ENCODE measurements around the gene CFAP58.

Gene CFAP58

DNA sequence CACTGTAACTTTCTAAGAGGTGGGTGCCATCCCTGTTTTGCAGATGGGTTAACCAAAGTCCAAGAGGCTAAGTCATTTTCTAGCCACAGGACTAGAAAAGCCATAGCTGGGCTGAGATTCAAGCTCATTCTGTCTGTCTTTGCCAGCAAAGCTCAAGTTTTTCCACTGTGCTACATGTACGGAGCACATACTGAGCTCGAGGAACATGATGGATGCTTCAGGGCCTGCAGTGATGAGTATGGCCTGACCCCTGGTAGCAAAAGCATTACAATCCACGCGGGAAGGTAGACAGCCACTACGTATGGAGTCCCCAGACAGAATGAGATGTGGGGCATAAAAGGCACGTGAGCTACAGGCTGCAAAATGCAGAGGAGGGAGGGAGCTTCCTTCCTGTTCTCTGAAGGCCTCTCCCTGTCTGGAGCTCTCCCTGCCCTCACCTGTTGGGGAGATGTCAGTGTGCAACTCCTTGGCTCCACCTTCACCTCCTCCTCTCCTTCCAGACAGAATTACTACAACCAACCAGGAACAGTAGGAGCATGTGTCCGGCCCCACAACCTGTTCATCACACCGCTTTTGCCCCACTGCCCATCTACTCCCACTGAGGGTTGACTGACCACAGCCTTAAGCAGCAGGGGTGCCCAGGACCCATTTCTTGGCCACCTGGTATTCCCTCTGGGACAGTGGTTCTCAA, 31.8 kb upstream of the CFAP58 start:
- no peak for DNase-seq

DNA sequence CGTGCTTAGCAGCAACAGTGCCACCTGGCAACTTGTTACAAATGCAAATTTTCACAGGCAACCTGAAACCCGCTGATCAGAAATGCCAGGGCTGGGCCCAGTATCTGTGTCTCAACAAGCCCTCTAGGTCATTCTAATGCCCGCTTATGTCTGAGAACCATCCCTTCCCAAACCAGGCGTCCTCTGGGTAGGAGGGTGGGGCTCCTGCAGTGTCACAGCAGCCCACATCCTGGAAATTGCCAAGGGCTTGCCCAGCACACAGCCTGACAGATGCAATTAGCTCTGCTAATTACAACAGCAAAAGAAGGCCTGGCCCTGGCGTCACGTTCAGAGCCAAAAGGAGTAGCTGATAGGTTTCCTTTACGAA, 31.2 kb upstream of the CFAP58 start:
- no peak for DNase-seq

DNA sequence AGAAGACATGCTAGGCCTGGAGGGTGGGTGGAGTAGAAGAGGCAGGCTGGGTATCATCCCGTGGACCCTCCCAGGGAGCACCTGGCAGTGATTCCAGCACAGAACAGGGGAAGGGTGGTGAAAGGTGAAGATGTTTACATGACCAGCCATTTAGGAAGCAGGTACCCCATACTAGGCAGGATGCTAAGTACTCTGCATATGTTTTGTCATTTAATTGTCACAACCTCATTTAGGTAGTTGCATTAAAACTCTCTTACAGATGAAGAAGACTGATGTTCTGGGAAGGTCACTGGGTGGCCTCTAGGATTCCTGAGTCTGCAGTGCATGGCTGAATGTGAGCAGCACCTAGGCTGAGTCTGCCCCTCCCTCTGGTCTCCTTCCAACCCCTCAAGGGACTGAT, 30.5 kb upstream of the CFAP58 start:
- no peak for DNase-seq

DNA sequence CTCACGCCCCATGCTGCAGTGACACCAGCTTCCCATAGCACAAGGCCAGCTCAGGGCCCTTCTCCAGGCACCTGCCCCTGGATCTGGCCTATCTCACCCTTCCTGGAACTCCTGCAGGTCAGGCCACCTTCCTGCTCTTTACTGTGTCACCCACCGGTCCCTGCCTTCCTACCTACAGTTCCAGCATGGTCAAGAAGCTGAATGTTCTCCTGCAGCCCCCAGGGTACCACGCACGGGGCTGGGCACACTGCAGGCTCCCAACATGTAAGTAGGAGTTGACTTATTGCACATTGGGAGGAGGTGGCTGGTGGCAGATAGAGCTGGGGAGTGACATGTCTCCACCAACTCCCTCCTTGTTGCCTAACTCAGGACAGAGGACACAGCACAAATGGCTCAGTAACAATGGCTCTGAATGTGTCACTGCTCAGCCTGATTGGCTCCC, 29.9 kb upstream of the CFAP58 start:
- no peak for DNase-seq

DNA sequence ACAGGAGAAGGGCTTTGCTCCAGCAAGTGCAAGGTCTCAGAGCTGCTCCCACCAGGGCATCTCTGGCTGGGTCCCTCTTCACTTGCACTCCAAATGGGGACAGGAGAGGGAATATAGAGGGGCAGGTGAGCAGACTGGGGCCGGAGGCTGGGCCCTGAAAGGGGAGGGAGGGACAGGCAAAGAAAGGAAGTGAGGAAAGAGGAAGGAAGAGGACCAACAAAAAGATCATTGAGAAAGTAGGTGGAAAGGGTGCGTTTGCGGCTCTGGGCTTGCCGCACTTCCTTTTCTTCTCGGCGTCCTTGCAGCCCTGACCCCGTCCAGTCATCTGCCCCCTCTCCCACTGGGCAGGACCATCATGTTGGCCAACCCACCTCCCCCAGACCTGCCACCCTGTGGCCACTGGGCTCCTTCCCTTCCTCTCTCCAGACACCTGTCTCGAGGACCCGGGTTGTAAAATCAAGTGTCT, 29.4 kb upstream of the CFAP58 start:
- DNase-seq: peak in 2 of 14 donors; percentile 41 to 57

DNA sequence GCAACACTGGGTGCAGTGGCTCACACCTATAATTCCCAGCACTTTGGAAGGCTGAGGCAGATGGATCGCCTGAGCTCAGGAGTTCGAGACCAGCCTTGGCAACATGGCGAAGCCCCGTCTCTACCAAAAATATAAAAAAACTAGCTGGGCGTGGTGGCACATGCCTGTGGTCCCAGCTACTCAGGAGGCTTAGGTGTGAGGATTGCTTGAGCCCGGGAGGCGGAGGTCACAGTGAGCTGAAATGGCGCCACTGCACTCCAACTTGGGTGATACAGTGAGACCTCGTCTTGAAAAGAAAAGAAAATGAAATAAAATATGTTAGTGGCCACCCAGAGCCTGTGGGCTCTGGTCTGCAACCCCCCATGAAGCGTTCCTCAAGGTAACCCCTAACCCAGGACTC, 28.7 kb upstream of the CFAP58 start:
- no peak for DNase-seq

DNA sequence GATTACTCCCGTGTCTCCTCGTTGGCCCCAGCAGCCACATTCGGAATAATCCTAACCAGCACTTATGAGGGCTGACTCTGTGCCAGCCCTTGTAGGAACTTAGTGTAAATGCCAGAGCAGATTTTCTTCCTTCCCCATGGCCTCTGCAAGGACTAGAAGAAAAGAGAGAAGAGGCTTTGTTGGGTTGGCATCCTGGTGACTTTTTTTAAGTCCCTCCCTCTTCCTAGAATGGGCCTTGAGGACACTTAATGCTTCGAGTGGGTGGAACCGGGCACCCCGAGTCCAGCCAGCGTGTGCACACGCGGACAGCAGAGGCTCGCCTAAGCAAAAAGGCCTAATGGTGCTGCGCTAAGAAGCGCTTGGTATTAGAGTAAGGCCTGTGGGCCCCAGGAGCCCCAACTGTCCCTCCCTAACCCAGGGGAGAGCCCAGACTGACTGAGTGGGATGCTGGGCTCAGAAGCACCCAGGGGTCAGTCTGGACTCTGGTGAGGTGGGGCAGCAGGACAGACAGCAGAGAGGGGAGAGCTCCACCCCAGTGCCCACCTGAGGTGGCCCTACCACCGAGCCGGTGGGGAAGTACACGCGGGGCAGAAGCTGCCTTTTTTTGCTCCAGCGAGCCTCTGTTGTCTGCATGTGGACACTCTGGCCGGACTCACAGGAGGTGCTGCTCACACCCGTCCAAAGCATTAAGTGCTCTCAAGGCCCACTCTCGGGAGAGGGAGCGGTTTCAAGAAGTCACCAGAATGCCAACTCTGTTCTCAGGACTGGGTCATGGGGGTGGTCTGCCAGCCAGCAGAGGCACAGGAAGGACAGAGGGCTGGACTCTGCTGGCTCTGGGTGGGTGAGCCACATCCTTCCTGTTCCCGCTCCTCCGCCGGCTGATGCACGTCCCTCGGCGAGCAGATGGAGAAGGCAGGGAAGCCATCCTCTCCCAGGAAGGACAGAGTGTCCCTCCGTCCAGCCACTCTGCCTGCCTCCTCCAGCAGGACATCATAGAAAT, 27.9 kb upstream of the CFAP58 start:
- peak in 3 of 14 donors; percentile 21 to 48 (median 28) for DNase-seq

DNA sequence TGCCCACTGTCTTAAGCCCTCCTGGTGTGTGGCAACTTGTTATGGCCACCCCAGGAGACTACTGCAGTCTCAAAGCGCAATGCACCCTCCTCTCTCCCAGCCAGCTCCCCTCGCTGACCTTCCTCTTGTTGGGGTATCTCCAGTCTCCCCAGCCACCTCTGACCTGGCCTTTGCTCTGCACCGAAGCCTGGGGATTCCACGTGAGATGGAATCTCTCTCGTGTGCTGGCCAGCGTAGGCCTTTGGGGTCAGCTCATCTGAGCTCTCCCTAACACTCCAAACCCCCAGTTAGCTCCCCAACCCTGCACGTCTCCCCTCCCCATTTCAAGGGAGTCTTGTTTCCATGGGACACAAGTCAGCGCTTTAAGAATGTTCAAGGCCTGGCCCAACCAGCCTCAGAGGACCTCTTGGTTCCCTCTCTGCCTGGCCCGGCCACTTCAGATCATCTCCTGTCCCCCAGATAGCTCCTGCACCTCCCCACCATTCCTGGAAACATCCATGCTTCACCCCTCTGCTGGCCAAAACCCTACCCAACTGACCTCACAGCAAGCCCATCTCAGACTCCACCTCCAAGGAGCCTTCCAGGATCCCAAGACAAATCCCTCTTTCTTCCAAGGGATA, 26.5 kb upstream of the CFAP58 start:
- no peak for DNase-seq

DNA sequence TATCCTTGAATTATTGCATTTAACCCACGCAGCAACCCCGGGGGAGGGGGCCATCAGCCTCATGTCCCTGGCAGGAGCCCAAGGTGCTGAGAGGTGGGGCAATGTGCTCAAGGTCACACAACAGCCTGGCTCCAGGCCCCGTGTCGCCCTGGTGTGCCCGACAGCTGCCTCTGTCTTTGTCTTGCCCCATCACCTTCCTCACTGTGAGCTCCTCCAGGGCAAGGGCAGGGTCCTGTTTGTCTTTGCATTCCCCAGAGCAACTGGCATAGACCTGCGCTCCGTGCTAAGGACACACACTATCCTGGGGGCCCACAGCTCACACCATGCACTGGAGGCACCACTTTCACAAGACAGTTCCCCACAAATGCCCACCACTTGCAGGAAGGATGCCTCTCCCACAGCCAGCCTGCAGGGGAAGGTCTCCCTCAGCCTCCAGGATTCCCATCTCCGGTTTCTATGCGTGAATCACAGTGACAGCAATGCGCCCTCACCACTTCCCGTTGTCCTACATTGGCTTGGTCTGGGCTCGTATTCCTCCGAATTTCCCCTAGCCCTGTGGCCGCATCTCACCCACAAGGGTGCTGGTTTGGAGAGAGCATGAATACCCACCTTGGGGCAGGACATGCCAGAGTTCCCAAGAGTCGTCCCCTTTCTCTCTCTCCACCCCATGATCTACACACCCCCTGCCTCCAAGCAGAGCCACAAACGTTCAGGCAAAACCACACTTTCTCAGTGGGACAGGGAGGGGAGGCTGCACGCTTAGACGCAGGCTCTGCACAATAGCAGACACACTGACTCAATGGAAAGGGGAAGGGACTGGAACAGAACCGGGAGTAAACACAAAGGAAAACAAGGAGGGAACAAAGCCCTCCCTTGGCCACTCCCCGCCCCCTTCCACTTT, 25.6 kb upstream of the CFAP58 start:
- peak in 6 of 14 donors; percentile 11 to 64 (median 46) for DNase-seq

DNA sequence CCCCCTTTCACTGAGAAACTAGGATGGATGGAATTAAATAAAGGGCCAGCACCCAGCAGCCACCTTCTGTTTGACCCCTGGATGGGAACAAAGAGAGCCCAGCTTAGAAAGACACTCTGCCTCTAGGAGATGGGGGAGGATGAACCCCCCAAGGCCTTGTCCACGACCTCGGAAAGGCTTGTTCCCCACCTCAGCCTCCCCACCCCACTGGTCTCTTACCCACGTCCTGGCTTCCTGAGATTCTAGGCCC, 25.1 kb upstream of the CFAP58 start:
- peak in 3 of 14 donors; percentile 49 to 67 (median 64) for DNase-seq

DNA sequence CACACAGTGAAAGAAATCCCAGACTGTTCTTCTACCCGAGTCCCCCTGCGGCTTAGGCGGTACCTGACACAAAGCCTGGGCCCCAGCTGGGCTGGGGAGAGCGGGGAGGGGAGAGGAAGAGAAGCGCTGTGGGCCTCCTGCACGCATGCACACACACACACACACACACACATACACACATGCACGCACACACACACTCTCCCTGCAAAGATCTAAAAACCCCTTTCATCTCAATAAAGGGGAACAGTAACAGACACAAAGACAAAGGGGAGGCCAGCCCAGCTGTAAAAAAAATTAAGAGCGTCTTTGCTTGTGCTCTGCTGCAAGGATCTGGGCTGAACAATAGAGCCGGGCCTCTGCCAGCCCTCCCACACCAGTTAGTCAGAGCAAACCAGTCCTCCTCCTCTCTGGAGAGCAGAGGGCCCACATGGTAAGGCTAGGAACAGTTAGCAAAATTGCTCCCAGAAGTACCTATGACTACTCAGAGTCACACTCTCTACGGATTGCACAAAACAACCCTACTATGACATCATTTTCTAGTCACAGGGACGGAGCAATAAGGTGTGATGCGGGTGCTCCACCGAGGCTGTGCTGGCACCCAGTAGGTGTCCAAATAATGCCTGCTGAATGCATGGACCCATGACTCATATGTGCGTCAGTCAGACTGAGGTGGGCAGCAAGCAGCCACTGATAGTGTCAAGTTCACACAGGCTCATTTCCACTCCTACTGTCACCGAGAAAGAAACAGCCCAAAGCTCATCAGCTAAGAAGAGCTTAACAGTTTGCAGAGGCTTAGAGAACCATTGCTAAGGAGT, 24.5 kb upstream of the CFAP58 start:
- peak in 8 of 14 donors; percentile 5 to 67 (median 53) for DNase-seq

DNA sequence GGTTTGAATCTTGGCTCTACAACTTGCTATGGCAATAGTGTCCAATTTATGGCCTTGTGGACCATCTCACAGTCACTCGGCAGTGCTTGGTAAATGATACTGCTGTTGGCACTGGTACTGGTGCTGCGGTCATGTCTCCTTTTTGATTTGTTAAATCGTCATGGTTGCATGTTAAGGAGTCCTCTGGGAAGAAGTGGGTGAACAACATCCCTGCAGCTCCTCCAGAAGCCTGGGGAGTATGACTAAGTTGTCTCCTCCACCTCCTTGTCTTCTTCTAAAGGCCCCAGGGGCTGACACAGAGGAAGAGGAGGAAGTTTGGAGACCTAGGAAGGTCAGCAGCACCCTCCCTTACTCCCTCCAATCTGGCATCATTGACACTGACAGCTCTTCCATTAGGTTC, 23.9 kb upstream of the CFAP58 start:
- DNase-seq: no peak

DNA sequence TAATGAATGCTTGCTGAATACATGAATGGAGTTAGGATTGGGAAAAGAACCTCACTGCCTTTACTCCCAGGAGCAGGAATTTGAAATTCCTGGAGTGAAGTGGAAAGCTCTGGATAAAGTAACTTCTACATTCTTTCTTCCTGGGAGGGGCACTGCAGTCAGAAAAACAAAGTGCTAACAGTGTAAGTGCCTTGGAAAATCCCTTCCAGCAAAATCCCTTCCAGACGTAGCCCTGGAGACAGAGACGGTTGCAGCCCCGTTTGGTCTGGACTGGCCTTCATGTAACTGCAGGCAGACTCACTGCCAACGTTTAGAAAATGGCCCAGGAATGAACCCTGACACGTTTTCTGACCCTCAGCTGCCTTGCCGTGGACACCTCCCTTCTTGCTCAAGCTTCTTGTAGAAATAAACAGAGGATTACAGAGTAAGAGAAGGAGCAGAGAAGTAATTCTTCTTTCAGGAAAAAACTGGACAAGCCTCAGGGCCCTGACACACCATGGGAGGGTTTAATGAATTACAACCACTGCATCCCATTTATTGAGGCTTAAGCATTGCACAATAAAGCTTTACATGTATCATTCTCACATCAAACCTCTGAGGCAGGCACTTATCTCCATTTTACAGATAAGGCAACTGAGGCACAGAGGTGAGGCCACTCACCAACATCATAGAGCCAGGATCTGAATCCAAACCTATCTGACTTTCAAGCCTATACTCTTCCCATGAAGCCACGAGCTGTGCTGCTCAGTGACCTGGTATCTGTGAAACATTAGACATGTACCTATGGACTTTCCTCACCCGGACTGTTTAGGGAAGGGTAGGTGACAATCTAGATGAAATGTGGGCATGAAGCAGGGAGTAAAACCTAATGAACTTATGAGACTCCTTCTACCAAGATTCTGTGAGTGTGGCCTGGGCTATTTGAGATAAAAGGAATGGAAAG, 23.2 kb upstream of the CFAP58 start:
- DNase-seq: peak in 2 of 14 donors; percentile 23 to 26

DNA sequence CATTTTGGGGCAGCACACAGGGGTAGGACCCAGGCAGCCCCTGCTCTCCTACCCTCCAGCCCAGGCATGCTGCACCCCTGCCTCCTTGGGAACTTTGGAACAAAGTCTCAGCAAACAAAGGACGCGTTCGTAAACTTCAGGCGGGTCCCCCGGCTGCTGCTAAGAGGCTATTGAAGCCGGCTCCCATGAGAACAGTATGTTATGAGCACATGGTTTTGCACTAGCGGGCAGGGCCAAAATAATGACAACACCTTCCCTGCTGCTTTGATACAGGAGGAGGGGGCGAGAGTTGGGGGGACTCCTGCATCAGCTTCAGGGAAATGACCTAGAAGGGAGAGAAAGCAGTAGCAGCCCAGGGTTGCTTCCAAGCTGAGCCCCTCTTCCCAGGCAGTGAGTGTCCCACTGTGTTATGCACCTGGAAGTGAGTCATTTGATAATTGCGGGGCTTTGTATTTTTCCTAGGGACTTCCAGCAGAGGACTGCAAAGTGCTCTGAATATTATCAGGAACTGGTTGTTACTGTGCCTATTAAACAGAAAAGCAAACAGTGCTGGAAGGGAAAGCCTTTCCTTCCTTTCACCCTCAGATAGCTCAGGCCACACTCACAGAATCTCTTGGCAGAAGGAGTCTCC, 22.3 kb upstream of the CFAP58 start:
- peak in 1 of 14 donors; percentile 29 for DNase-seq

DNA sequence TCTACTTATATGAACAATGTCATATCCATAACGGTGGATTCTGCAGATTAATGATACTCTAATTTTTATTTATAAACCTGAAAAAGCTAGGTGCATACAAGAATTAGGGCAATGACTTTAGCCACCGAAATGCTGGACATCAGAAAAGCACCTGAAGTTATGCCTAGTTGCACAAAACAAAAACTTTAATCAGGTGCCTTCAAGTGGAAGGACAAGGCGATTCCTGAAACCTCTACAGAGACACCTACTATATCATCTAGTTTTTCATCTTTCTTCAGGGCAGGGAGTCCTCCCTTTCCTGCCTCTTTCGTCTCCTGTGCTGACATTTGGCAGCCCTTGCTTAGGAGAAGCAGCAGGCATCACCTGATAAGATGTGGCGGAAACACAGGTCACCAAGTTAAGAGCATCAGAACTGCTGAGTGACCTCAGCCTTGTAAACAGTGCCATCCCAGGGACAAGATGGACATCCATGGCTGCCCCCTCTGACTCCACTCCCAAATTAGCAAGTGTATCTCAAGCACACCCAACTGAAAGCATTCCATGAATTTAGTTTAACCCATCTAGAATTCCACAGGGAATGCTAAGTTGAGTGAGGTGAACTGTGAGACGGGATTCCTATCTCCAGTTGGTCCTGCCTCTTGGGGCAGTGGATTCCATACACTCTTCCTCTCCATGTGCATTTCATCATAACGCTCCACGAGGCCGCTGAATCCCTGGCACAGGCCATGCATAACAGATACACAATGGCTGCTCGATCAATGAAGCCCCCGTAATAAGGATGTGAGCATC, 21.2 kb upstream of the CFAP58 start:
- DNase-seq: no peak

DNA sequence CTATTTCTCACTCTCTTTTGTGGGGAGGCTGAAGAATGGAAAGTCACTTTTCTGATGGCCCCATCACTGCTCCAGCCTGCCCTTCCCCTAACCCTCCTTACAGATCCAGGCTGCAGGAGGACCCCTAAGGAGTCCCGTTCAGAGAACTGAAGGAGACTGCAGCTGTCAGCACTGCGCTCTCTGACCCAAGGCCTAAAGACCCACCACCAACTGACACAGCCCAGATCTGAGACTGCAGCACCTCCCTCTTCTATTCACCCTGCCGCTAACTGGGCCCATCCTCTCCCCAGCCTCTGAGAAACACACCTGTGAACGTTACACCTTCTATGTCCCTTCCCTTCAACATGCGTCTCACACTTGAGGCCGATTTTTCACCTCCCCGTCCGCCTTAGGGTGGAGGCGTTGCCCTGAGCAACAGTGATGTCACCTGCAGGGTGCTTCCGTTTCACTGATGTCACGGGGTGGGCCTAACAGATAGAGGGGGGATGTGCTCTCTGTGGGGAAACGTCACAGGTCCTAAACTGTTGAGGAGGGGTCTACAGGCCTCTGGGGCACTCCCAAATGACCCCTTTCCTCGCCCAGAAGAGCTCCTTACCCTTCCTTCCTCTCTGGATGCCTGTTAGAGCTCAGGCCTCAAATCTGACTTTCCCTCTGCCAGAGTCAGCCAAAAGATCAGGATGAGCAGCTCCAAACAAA, 20.5 kb upstream of the CFAP58 start:
- no peak for DNase-seq

DNA sequence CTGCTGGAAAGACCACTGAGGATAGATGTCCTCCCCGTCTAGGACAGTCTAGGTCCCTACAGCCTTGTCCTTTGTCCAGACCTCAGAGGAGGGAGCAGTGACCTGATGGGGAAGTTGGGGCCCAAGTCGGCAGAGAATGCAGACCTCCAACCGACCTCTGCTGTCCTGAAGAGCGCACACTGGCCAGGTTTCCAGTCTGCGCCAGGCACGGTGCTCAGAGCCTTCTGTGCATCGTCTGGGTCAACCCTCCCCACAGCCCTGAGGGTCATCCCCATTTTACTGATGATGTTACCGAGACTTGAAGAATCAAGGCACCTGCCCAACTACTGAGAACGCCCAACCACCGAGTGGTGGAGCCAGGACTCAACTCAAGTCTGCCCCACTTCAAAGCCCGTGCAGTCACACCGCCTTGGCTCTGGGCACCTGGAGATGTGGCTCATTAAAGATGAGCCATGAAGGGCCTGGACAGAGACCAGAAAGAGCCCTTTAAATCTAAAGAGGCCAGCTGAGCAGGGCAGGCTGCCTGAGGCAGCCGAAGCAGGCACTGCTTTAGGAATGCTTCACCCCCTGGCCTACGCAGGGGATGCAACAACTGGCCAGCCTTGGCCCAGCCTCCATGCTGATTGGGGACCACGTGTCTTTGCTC, 19.8 kb upstream of the CFAP58 start:
- no peak for DNase-seq

DNA sequence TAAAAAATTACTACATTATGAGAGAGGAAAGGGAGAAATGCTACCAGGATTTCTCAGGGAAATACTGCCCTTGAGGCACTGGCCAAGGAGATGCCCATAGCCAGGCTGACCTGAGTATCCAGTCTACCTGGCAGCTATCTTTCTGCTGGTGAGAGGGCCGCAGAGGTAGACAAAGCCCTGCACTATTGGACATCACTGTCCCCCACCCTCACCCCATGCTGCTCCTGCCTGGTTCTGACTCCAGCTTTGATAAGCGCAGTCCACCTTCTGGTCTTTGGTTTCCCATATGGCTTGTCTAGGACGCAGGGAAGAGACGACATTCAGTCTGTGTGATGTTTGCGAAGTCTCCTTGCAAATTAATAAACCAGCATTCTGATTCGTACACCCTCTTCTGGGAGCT, 19.1 kb upstream of the CFAP58 start:
- no peak for DNase-seq
